SK-N-SH (cell line): ENCODE data around the gene CDH7. TPM values are rescaled to one million over a fixed set of nuclear protein-coding genes. Genes with fewer than 3 reads are reported as not detected.

Experiments used
- CTCF ChIA-PET: fragments of 300-600, 350-600 bp; formaldehyde crosslinking; extraction: SDS; loops from one replicate; lab custom pipeline; 2021; lab: Yijun Ruan, JAX
- POLR2A ChIA-PET: fragments of 350-600 bp; sonication (Branson Sonifier 250); formaldehyde crosslinking; extraction: SDS; loops from one replicate; lab custom pipeline; 2020; ENCODE audit warnings: antibody characterized with exemption, inconsistent platforms; lab: Yijun Ruan, JAX
- DNase-seq: peaks from one replicate; pipeline ENCODE4 v3.0.0; 2012
- H2AFZ ChIP-seq: fragments of 200-600 bp; sonication (generic); 2 replicates; pipeline ENCODE4 v1.8.1; 2016; ENCODE audit warnings: antibody characterized with exemption, mild to moderate bottlenecking, low read depth
- H3F3A ChIP-seq: fragments of 200-600 bp; sonication (generic); replicated peaks from 2 replicates; pipeline ENCODE3; 2016; ENCODE audit warnings: antibody characterized with exemption, mild to moderate bottlenecking; ENCODE audit not compliant: insufficient read depth
- H3K27ac ChIP-seq, 2 experiments: fragments of 200-500 bp in 1 of 2; fragments of 200-600 bp in 1 of 2; sonication (Bioruptor generic) in 1 of 2; sonication (generic), shearing (Covaris generic) in 1 of 2; 2 replicates each; pipeline versions ENCODE4 v1.5.1 to v1.6.1; 2014 to 2016; ENCODE audit warnings: low read depth in 2 of 2, inconsistent platforms in 1 of 2, low read length in 1 of 2, mild to moderate bottlenecking in 1 of 2, mixed read lengths in 1 of 2
- H3K27me3 ChIP-seq: fragments of 200-600 bp; sonication (generic), shearing (Covaris generic); 2 replicates; pipeline ENCODE4 v1.6.1; 2016; ENCODE audit warnings: mixed run types; ENCODE audit not compliant: insufficient read depth
- H3K36me3 ChIP-seq, 2 experiments: fragments of 200-500 bp in 1 of 2; fragments of 200-600 bp in 1 of 2; sonication (Bioruptor generic) in 1 of 2; sonication (generic) in 1 of 2; replicated peaks in 1 of 2; 2 replicates each; pipeline versions ENCODE3 to v1.5.1; 2014 to 2016; ENCODE audit warnings: low read length in 1 of 2, mild to moderate bottlenecking in 1 of 2; ENCODE audit not compliant: insufficient read depth in 2 of 2, control insufficient read depth in 1 of 2
- H3K4me1 ChIP-seq, 2 experiments: fragments of 200-500 bp in 1 of 2; fragments of 200-600 bp in 1 of 2; sonication (Bioruptor generic) in 1 of 2; sonication (generic), shearing (Covaris generic) in 1 of 2; 2 replicates each; pipeline versions ENCODE4 v1.5.1 to v1.6.1; 2014 to 2016; ENCODE audit warnings: low read depth in 1 of 2, low read length in 1 of 2, mixed run types in 1 of 2; ENCODE audit not compliant: insufficient read depth in 2 of 2, control insufficient read depth in 1 of 2
- H3K4me2 ChIP-seq: fragments of 200-600 bp; sonication (generic), shearing (Covaris generic); 2 replicates; pipeline ENCODE4 v1.6.1; 2017; ENCODE audit warnings: mixed run types
- H3K4me3 ChIP-seq, 2 experiments: fragments of 200-500 bp in 1 of 2; fragments of 200-600 bp in 1 of 2; sonication (Bioruptor generic) in 1 of 2; sonication (generic), shearing (Covaris generic) in 1 of 2; 2 replicates each; pipeline versions ENCODE4 v1.5.1 to v1.8.1; 2014 to 2016; ENCODE audit warnings: low read depth in 2 of 2, inconsistent platforms in 1 of 2, low read length in 1 of 2, mild to moderate bottlenecking in 1 of 2, mixed read lengths in 1 of 2, moderate library complexity in 1 of 2
- H3K79me2 ChIP-seq: fragments of 200-600 bp; sonication (generic); 2 replicates; pipeline ENCODE4 v1.8.1; 2017; ENCODE audit warnings: mild to moderate bottlenecking; ENCODE audit not compliant: insufficient read depth
- H3K9ac ChIP-seq: fragments of 200-600 bp; sonication (generic); 2 replicates; pipeline ENCODE4 v1.6.1; 2017; ENCODE audit warnings: mixed run types
- H3K9me2 ChIP-seq: fragments of 200-600 bp; sonication (generic); 2 replicates; pipeline ENCODE4 v1.6.1; 2017; ENCODE audit warnings: mixed run types
- H3K9me3 ChIP-seq: fragments of 200-600 bp; sonication (generic); 2 replicates; pipeline ENCODE4 v1.6.1; 2017; ENCODE audit warnings: mixed run types, mild to moderate bottlenecking, moderate library complexity
- H4K20me1 ChIP-seq: fragments of 200-600 bp; sonication (generic); 2 replicates; pipeline ENCODE4 v1.6.1; 2017; ENCODE audit warnings: mild to moderate bottlenecking, mixed run types; ENCODE audit not compliant: insufficient read depth
- CTCF ChIP-seq: fragments of 200-600 bp; sonication (generic); IDR thresholded peaks from 2 replicates; pipeline ENCODE4 v1.6.1; 2017; ENCODE audit warnings: antibody characterized with exemption, mild to moderate bottlenecking, moderate library complexity
- EZH2phosphoT487 ChIP-seq: fragments of 200-600 bp; sonication (generic); IDR thresholded peaks from 2 replicates; pipeline ENCODE4 v1.6.1; 2017; ENCODE audit warnings: low read depth, mixed run types, mild to moderate bottlenecking, antibody characterized with exemption, moderate library complexity, borderline replicate concordance
- FOSL2 ChIP-seq: IDR thresholded peaks from 2 replicates; pipeline ENCODE4 v1.4.0; 2012; ENCODE audit warnings: low read depth, mild to moderate bottlenecking, moderate library complexity, borderline replicate concordance
- FOXM1 ChIP-seq: IDR thresholded peaks from 2 replicates; pipeline ENCODE4 v1.4.0; 2012; ENCODE audit warnings: low read depth, mild to moderate bottlenecking
- GABPA ChIP-seq: IDR thresholded peaks from 2 replicates; pipeline ENCODE4 v1.4.0; 2012; ENCODE audit warnings: low read depth, mild to moderate bottlenecking
- MEF2A ChIP-seq: IDR thresholded peaks from 2 replicates; pipeline ENCODE4 v1.4.0; 2012; ENCODE audit warnings: low read depth, borderline replicate concordance
- MXI1 ChIP-seq: IDR thresholded peaks from 2 replicates; pipeline ENCODE4 v1.6.1; 2012; ENCODE audit warnings: mild to moderate bottlenecking, low read depth, low read length, improper control_type of control experiment
- NFIC ChIP-seq: IDR thresholded peaks from 2 replicates; pipeline ENCODE4 v1.4.0; 2012; ENCODE audit warnings: borderline replicate concordance
- PBX3 ChIP-seq: IDR thresholded peaks from 2 replicates; pipeline ENCODE4; 2012
- RAD21 ChIP-seq: IDR thresholded peaks from 2 replicates; pipeline ENCODE4 v1.6.1; 2012; ENCODE audit warnings: mild to moderate bottlenecking, low read length
- RFX5 ChIP-seq: IDR thresholded peaks from 2 replicates; pipeline ENCODE4 v1.6.1; 2012; ENCODE audit warnings: mild to moderate bottlenecking, improper control_type of control experiment, low read length
- RXRA ChIP-seq: IDR thresholded peaks from 2 replicates; pipeline ENCODE4 v1.4.0; 2012; ENCODE audit warnings: low read depth, mild to moderate bottlenecking, borderline replicate concordance
- SIN3A ChIP-seq: IDR thresholded peaks from 2 replicates; pipeline ENCODE4 v1.6.1; 2012; ENCODE audit warnings: low read depth, mild to moderate bottlenecking, low read length, moderate library complexity, borderline replicate concordance
- SMC3 ChIP-seq: IDR thresholded peaks from 2 replicates; pipeline ENCODE4 v1.6.1; 2012; ENCODE audit warnings: low read depth, low read length, improper control_type of control experiment
- TAF1 ChIP-seq: IDR thresholded peaks from 2 replicates; pipeline ENCODE4 v1.6.1; 2012; ENCODE audit warnings: low read depth, mild to moderate bottlenecking, low read length, moderate library complexity, borderline replicate concordance
- TCF12 ChIP-seq: IDR thresholded peaks from 2 replicates; pipeline ENCODE4 v1.4.0; 2012
- TEAD4 ChIP-seq: IDR thresholded peaks from 2 replicates; pipeline ENCODE4 v1.4.0; 2012; ENCODE audit warnings: mild to moderate bottlenecking, borderline replicate concordance; ENCODE audit not compliant: insufficient read depth
- USF2 ChIP-seq: fragments of 150-350 bp; IDR thresholded peaks from 2 replicates; pipeline ENCODE4 v1.6.1; 2017; ENCODE audit warnings: antibody characterized with exemption, low read length, low read depth, borderline replicate concordance
- ZBTB33 ChIP-seq: IDR thresholded peaks from 2 replicates; pipeline ENCODE4 v1.4.0; 2012; ENCODE audit warnings: low read depth, borderline replicate concordance
- WGBS: methylation state at CpG from one replicate; pipeline ENCODE4 v1.1.6; 2017; ENCODE audit warnings: low lambda C conversion rate; 5-methylcytosine and 5-hydroxymethylcytosine counted together
- polyA plus RNA-seq, 3 experiments: library from polyadenylated mRNA; depleted of rRNA; stranded (reverse); fragments of >200 nt; gene quantifications; 2 replicates each; pipeline ENCODE4 v1.2.3, GENCODE V29; 2012

Gene CDH7
- polyA plus RNA-seq, 1 of the 3 experiments (the other 2 are of a cell fraction), result not detected

- no peaks in the 10 kb centered on the region for H3K9me3 ChIP-seq
- H3K4me2 ChIP-seq, result no peak overlapping the region
- no peaks in the 10 kb centered on the region for H3F3A ChIP-seq
- no peaks in the 10 kb centered on the region for H3K79me2 ChIP-seq
- H3K4me1 ChIP-seq, result no peaks in the 10 kb centered on the region
- H3K9me2 ChIP-seq, result no peaks in the 10 kb centered on the region
- no peaks in the 10 kb centered on the region for H4K20me1 ChIP-seq
- no peak for TF ChIP-seq PBX3
- no peak for TF ChIP-seq RFX5
- H2AFZ ChIP-seq, result no peak overlapping the region
- H3K4me3 ChIP-seq, result no peak overlapping the region
- no peaks in the 10 kb centered on the region for H3K36me3 ChIP-seq
- no peak overlapping the region for H3K27ac ChIP-seq
- CTCF ChIA-PET, result no interaction called here
- WGBS, result 27% methylated on average over 3 of the region's 3 CpGs
- DNase-seq, result no peak
- POLR2A ChIA-PET, result no interaction called here
- no peak overlapping the region for H3K9ac ChIP-seq
- H3K27me3 ChIP-seq, result no peaks in the 10 kb centered on the region
Observed at GRCh38 chr18:65924904-65925303, 174.1 kb downstream of the CDH7 start.

GRCh38 chr18:65934874-65935273 lies 184.1 kb downstream of the CDH7 start:
- Histone ChIP-seq H3K79me2 (no peaks in the 10 kb centered on the region), H3K27me3 (no peaks in the 10 kb centered on the region), H3K9me2 (no peaks in the 10 kb centered on the region), H4K20me1 (no peaks in the 10 kb centered on the region), H3K9me3 (no peaks in the 10 kb centered on the region), H3K4me1 (no peaks in the 10 kb centered on the region), H3K4me3 (no peak overlapping the region), H2AFZ (no peak overlapping the region), H3K9ac (no peak overlapping the region), H3F3A (no peaks in the 10 kb centered on the region), H3K36me3 (no peaks in the 10 kb centered on the region), H3K4me2 (no peak overlapping the region), H3K27ac (no peak overlapping the region)
- DNase-seq, result no peak
- CTCF ChIA-PET, result interaction anchor here (0.6 kb wide), 1 partner anchor 1971 kb away, joined by 3 read pairs; no protein-coding TSS in a partner anchor
- WGBS, result 10% methylated on average over 2 of the region's 2 CpGs
- TF ChIP-seq RXRA, result no peak
- no peak for TF ChIP-seq SMC3
- no peak for TF ChIP-seq MEF2A
- TF ChIP-seq SIN3A, result no peak
- TF ChIP-seq TAF1, result no peak
- no peak for TF ChIP-seq TEAD4
- TF ChIP-seq GABPA, result no peak
- TF ChIP-seq RFX5, result no peak
- TF ChIP-seq USF2, result no peak
- no peak for TF ChIP-seq FOXM1
- TF ChIP-seq FOSL2, result no peak
- TF ChIP-seq NFIC, result no peak
- no peak for TF ChIP-seq ZBTB33
- no peak for TF ChIP-seq EZH2phosphoT487
- TF ChIP-seq CTCF, result no peak
- TF ChIP-seq MXI1, result no peak
- TF ChIP-seq TCF12, result no peak
- no peak for TF ChIP-seq RAD21
- POLR2A ChIA-PET, result no interaction called here
